Gastrocnemius medialis (tissue), 4 donors: ENCODE results near the gene PLEKHB2. TPM values are rescaled to one million over a fixed set of nuclear protein-coding genes. Genes with fewer than 3 reads are reported as not detected.
A peak's percentile ranks its signal among the peaks of the same experiment; 100 is the strongest.
"Not testable (repeated sequence)": the region's sequence is repeated elsewhere in the genome, so short reads cannot be mapped to it uniquely, and the experiment has no call there.

ENCODE experiments used
- ATAC-seq, 2 donors: fragments of 150-250 bp; one replicate each; pipeline ENCODE4 v1.9.1; 2016
- DNase-seq, 2 donors: peaks; one replicate each; pipeline ENCODE4 v3.0.0-alpha.2; 2019
- H3K27ac ChIP-seq, 4 donors: fragments of 200-600 bp; sonication (generic); 1 replicate in 1 of 4; 2 replicates in 3 of 4; pipeline ENCODE4 v1.5.1; 2016 to 2018; ENCODE audit warnings: mild to moderate bottlenecking in 2 of 4, moderate library complexity in 1 of 4
- H3K27me3 ChIP-seq, 3 donors: fragments of 200-600 bp; sonication (generic) in 2 of 3; 1 replicate in 1 of 3; 2 replicates in 2 of 3; pipeline versions ENCODE4 v1.5.1 to v1.6.0; 2016 to 2019; ENCODE audit warnings: mild to moderate bottlenecking in 1 of 3, moderate library complexity in 1 of 3
- H3K36me3 ChIP-seq, 2 donors: fragments of 200-600 bp; sonication (generic) in 1 of 2; one replicate each; pipeline ENCODE4 v1.5.1; 2017 to 2018
- H3K4me1 ChIP-seq, 2 donors: fragments of 200-600 bp; sonication (generic) in 1 of 2; one replicate each; pipeline ENCODE4 v1.5.1; 2016 to 2017; ENCODE audit warnings: mild to moderate bottlenecking in 2 of 2
- H3K4me3 ChIP-seq, 4 donors: fragments of 200-600 bp; sonication (generic) in 3 of 4; 1 replicate in 1 of 4; 2 replicates in 3 of 4; pipeline ENCODE4 v1.5.1; 2016 to 2019; ENCODE audit warnings: mild to moderate bottlenecking in 2 of 4
- H3K9me3 ChIP-seq, 3 donors: fragments of 200-600 bp; sonication (generic) in 2 of 3; 1 replicate in 1 of 3; 2 replicates in 2 of 3; pipeline ENCODE4 v1.5.1; 2016 to 2019
- CTCF ChIP-seq, 5 experiments: fragments of 450-650 bp in 3 of 5; fragments of 200-600 bp in 2 of 5; sonication (generic) in 2 of 5; IDR thresholded peaks in 4 of 5; conservative IDR thresholded peaks in 1 of 5; 1 replicate in 4 of 5; 2 replicates in 1 of 5; pipeline ENCODE4 v1.5.1; 2016 to 2019; ENCODE audit warnings: antibody characterized with exemption in 5 of 5, mild to moderate bottlenecking in 3 of 5, moderate library complexity in 3 of 5
- POLR2A ChIP-seq, 2 donors: fragments of 450-650 bp; IDR thresholded peaks; one replicate each; pipeline ENCODE4 v1.6.1; 2017; ENCODE audit warnings: antibody characterized with exemption in 2 of 2, mild to moderate bottlenecking in 2 of 2, moderate library complexity in 2 of 2
- in situ Hi-C, 4 donors: fragments of 200-750 bp; cut with MboI; loops; one replicate each; pipeline versions ENCODE4 v1.15.0 to v1.8.0; 2017; ENCODE audit warnings: low sequenced_read_pairs in 4 of 4
- intact Hi-C: fragments of 100-400 bp; cut with DNase I; formaldehyde crosslinking; loops from one replicate; pipeline ENCODE4 v1.15.1; 2023; ENCODE audit warnings: low total_unique reads
- total RNA-seq, 4 donors: library from RNA; depleted of rRNA; stranded (reverse); fragments of >200 nt; gene quantifications; one replicate each; pipeline versions ENCODE4 v1.1.0 to v1.2.3, GENCODE V29; 2016

Gene PLEKHB2
- total RNA-seq, 4 donors from 2014 or later, result 24.0 to 105 (median 68.3) TPM

GRCh38 chr2:131058920-131059319 is 46.2 kb upstream of the PLEKHB2 start:
- ATAC-seq (no peak), DNase-seq (no peak)
- intact Hi-C loops (no loop called here), in situ Hi-C loops (no loop called here)
- TF ChIP-seq CTCF (IDR thresholded peaks at IDR 0.05 in 4 of 5, conservative IDR thresholded peaks at IDR 0.05 in 1 of 5), result no peak
- no peak for TF ChIP-seq POLR2A (IDR thresholded peaks at IDR 0.05)
- Histone ChIP-seq H3K27ac (peak overlapping the region in 3 of 4 donors; percentile 3 to 77 (median 73)), H3K4me3 (no peak overlapping the region), H3K36me3 (peaks cover 0 to 13% of the 10 kb centered on the region in 2 donors), H3K9me3 (no peaks in the 10 kb centered on the region), H3K27me3 (no peaks in the 10 kb centered on the region), H3K4me1 (peaks cover 70 to 81% of the 10 kb centered on the region in 2 donors)

GRCh38 chr2:131063501-131064283 is 41.4 kb upstream of the PLEKHB2 start:
- Histone ChIP-seq H3K27me3 (no peaks in the 10 kb centered on the region), H3K27ac (peak overlapping the region in 1 of 4 donors; percentile 16), H3K4me3 (no peak overlapping the region), H3K4me1 (peaks cover 49 to 61% of the 10 kb centered on the region in 2 donors), H3K36me3 (no peaks in the 10 kb centered on the region), H3K9me3 (no peaks in the 10 kb centered on the region)
- in situ Hi-C loops, result no loop called here
- no peak for TF ChIP-seq POLR2A (IDR thresholded peaks at IDR 0.05)
- TF ChIP-seq CTCF (IDR thresholded peaks at IDR 0.05 in 4 of 5, conservative IDR thresholded peaks at IDR 0.05 in 1 of 5), result no peak
- ATAC-seq (no peak), DNase-seq (no peak)
- intact Hi-C loops, result no loop called here

GRCh38 chr2:131064589-131065512 is 40.3 kb upstream of the PLEKHB2 start:
- H3K27me3 ChIP-seq, result no peaks in the 10 kb centered on the region
- intact Hi-C loops (no loop called here), in situ Hi-C loops (no loop called here)
- TF ChIP-seq CTCF (IDR thresholded peaks at IDR 0.05 in 4 of 5, conservative IDR thresholded peaks at IDR 0.05 in 1 of 5) (no peak), POLR2A (IDR thresholded peaks at IDR 0.05) (no peak)
- H3K4me3 ChIP-seq, result no peak overlapping the region
- no peaks in the 10 kb centered on the region for H3K9me3 ChIP-seq
- DNase-seq (no peak), ATAC-seq (no peak)
- H3K4me1 ChIP-seq, result peaks cover 46 to 49% of the 10 kb centered on the region in 2 donors
- H3K36me3 ChIP-seq, result peaks cover 0 to 3% of the 10 kb centered on the region in 2 donors
- peak overlapping the region in 2 of 4 donors; percentile 11 to 18 for H3K27ac ChIP-seq

- no peaks in the 10 kb centered on the region for H3K27me3 ChIP-seq
- ATAC-seq (no peak), DNase-seq (no peak)
- peaks cover 0 to 12% of the 10 kb centered on the region in 2 donors for H3K36me3 ChIP-seq
- H3K4me3 ChIP-seq, result no peak overlapping the region
- no peak for TF ChIP-seq POLR2A (IDR thresholded peaks at IDR 0.05)
- no peak for TF ChIP-seq CTCF (IDR thresholded peaks at IDR 0.05 in 4 of 5, conservative IDR thresholded peaks at IDR 0.05 in 1 of 5)
- no peaks in the 10 kb centered on the region for H3K9me3 ChIP-seq
- peaks cover 32 to 38% of the 10 kb centered on the region in 2 donors for H3K4me1 ChIP-seq
- in situ Hi-C loops (no loop called here), intact Hi-C loops (no loop called here)
- H3K27ac ChIP-seq, result no peak overlapping the region
These were observed 37.5 kb upstream of the PLEKHB2 start for GRCh38 chr2:131067465-131068125.

GRCh38 chr2:131068172-131068571 is 37.0 kb upstream of the PLEKHB2 start:
- DNase-seq, in situ Hi-C loops, intact Hi-C loops, H3K4me3 ChIP-seq, ATAC-seq, H3K9me3 ChIP-seq, H3K27me3 ChIP-seq: not testable (repeated sequence)
- H3K27ac ChIP-seq, result peak overlapping the region in 1 of 4 donors; percentile 8
- H3K36me3 ChIP-seq, result peaks cover 0 to 12% of the 10 kb centered on the region in 2 donors
- peaks cover 26 to 32% of the 10 kb centered on the region in 2 donors for H3K4me1 ChIP-seq

- intact Hi-C loops, ATAC-seq, H3K4me3 ChIP-seq, H3K27me3 ChIP-seq, H3K9me3 ChIP-seq: not testable (repeated sequence)
- Histone ChIP-seq H3K36me3 (peaks cover 0 to 18% of the 10 kb centered on the region in 2 donors), H3K27ac (peak overlapping the region; percentile 51 to 80 (median 70)), H3K4me1 (peaks cover 50 to 70% of the 10 kb centered on the region in 2 donors)
- DNase-seq, result peak in 1 of 2 donors; percentile 52
- in situ Hi-C loops, result loop anchor here in 1 of 4 donors (25.0 kb wide), 1 partner anchor 713 kb away; the partner anchor contains the start of gene PTPN18
These were observed 29.6 kb upstream of the PLEKHB2 start for GRCh38 chr2:131075578-131075977.
